Measurements from ENCODE around the gene CLINT1. TPM values are rescaled to one million over a fixed set of nuclear protein-coding genes. Genes with fewer than 3 reads are reported as not detected.

The CLINT1 gene
- total and polyA plus RNA-seq, 2 of the 4 experiments (the other 2 are of a cell fraction) = 144 to 146 TPM

GRCh38 chr5:157817387-157817702 lies 41.6 kb downstream of the CLINT1 start:
- H3K27ac ChIP-seq (ENCODE audit: insufficient read depth, low read length) = no peak overlapping the region
- dilution Hi-C loops (cut with HindIII; ENCODE audit: low sequenced_read_pairs, unreplicated experiment) = loop anchor here (25.0 kb wide), 1 partner anchor 195 kb away; no protein-coding TSS in a partner anchor
- peaks cover 14% of the 10 kb centered on the region for H3K36me3 ChIP-seq (ENCODE audit: control insufficient read depth, insufficient read depth, low read length)
- intact Hi-C loops (cut with micrococcal nuclease) = loop anchor here (1.0 to 10.0 kb wide), 4 partner anchors 101 to 357 kb away; no protein-coding TSS in a partner anchor
- no peak overlapping the region for H2BK20ac ChIP-seq (ENCODE audit: low read depth, low read length)
- H3K4me3 ChIP-seq (ENCODE audit: insufficient read depth, low read depth, low read length) = no peak overlapping the region
- H2BK5ac ChIP-seq (ENCODE audit: low read depth, low read length, poor library complexity, severe bottlenecking) = no peak overlapping the region
- ATAC-seq (ENCODE audit: low read depth) = no peak
- H2AK9ac ChIP-seq (replicated peaks; ENCODE audit: low read depth, low read length, poor library complexity) = no peak overlapping the region
- H3K4me2 ChIP-seq (ENCODE audit: low read depth, low read length) = no peak overlapping the region
- H2BK15ac ChIP-seq (ENCODE audit: low read depth, low read length) = no peak overlapping the region
- H4K91ac ChIP-seq (ENCODE audit: insufficient read depth, low read depth, low read length) = no peak overlapping the region
- no peaks in the 10 kb centered on the region for H3K27me3 ChIP-seq (ENCODE audit: control insufficient read depth, insufficient read depth, low read length)
- H3K79me1 ChIP-seq (ENCODE audit: low read depth in 1 of 2, low read length in 2 of 2) = peaks cover 11 to 38% of the 10 kb centered on the region in 2 experiments
- no TSS peak for BruUV-seq (replicated peaks)
- H3K9ac ChIP-seq (ENCODE audit: low read depth, low read length) = no peak overlapping the region
- no peak overlapping the region for H2BK120ac ChIP-seq (ENCODE audit: low read depth, low read length)
- TF ChIP-seq NFE2L2 (IDR thresholded peaks at IDR 0.05; ENCODE audit: low read depth, low read length) (no peak), MAFK (IDR thresholded peaks at IDR 0.05; ENCODE audit: low read depth, low read length) (no peak)
- H3K23ac ChIP-seq (ENCODE audit: low read depth, low read length) = no peak overlapping the region
- H4K8ac ChIP-seq (ENCODE audit: low read depth in 2 of 2, low read length in 2 of 2) = no peak overlapping the region
- in situ Hi-C loops (cut with MboI; ENCODE audit: low sequenced_read_pairs) = no loop called here
- H3K4me1 ChIP-seq (ENCODE audit: control insufficient read depth, insufficient read depth, low read length) = peaks cover 9% of the 10 kb centered on the region
- H3K4ac ChIP-seq (ENCODE audit: low read depth, low read length) = no peak overlapping the region
- H4K20me1 ChIP-seq (ENCODE audit: insufficient read depth, low read length) = peaks cover 37% of the 10 kb centered on the region
- no peaks in the 10 kb centered on the region for H3K9me3 ChIP-seq (ENCODE audit: control insufficient read depth, insufficient read depth, low read length)
- H2AFZ ChIP-seq (replicated peaks; ENCODE audit: low read length, poor library complexity) = no peak overlapping the region
- no peak overlapping the region for H3K14ac ChIP-seq (replicated peaks; ENCODE audit: low read depth, low read length)
- H3K56ac ChIP-seq (ENCODE audit: extremely low read depth, insufficient read depth, low read length) = no peak overlapping the region
- H3K18ac ChIP-seq (ENCODE audit: low read depth, low read length) = no peak overlapping the region
- H3K9me1 ChIP-seq (ENCODE audit: insufficient read depth, low read length) = peaks cover 2% of the 10 kb centered on the region; the same call in 1 of the 2 replicates
- no CpG with 5 or more reads among the region's 5 CpGs for WGBS, 2 experiments (ENCODE audit: extremely low coverage in 2 of 2, insufficient read length in 1 of 2)
- no peak for DNase-seq
- ChIA-PET POLR2A (ENCODE audit: unreplicated experiment) (no interaction called here), CTCF (interaction anchor here (0.7 to 1.6 kb wide), 8 partner anchors 11 to 177 kb away, joined by 3 to 8 read pairs (median 3); no protein-coding TSS in a partner anchor)
- no peak overlapping the region for H4K5ac ChIP-seq (ENCODE audit: low read depth, low read length)
- no peak overlapping the region for H2AK5ac ChIP-seq (ENCODE audit: low read depth, low read length)

Measured in IMR-90 (cell line).